MCF 10A (cell line): ENCODE results near the gene OTUB2. TPM values are rescaled to one million over a fixed set of nuclear protein-coding genes. Genes with fewer than 3 reads are reported as not detected.

Experiments
- BruUV-seq: library from RNA; stranded (reverse); fragments of 400-500 nt; replicated peaks from 2 replicates; lab custom pipeline; 2021; lab: Mats Ljungman, UMichigan
- CTCF ChIA-PET: fragments of 300-600 bp; sonication (Branson Sonifier 250); formaldehyde crosslinking; extraction: SDS; loops from one replicate; lab custom pipeline; 2021; ENCODE audit warnings: antibody characterized with exemption, inconsistent platforms; lab: Yijun Ruan, JAX
- POLR2A ChIA-PET: fragments of 300-600, 350-650 bp; sonication (Branson Sonifier 250); formaldehyde crosslinking; extraction: SDS; loops from one replicate; lab custom pipeline; 2020; ENCODE audit warnings: antibody characterized with exemption, inconsistent platforms; lab: Yijun Ruan, JAX
- DNase-seq: peaks from one replicate; pipeline ENCODE4 v3.0.0-alpha.2; 2018; ENCODE audit not compliant: unreplicated experiment
- H3K27ac Mint-ChIP-seq: one replicate; pipeline ENCODE4 v1.8.0; 2022; ENCODE audit warnings: mild to moderate bottlenecking, low read depth, mixed read lengths; ENCODE audit not compliant: unreplicated experiment
- H3K27me3 Mint-ChIP-seq: one replicate; pipeline ENCODE4 v1.8.0; 2022; ENCODE audit warnings: mixed read lengths; ENCODE audit not compliant: insufficient read depth, unreplicated experiment
- H3K36me3 Mint-ChIP-seq: one replicate; pipeline ENCODE4 v1.8.0; 2022; ENCODE audit warnings: mild to moderate bottlenecking, moderate library complexity, mixed read lengths; ENCODE audit not compliant: insufficient read depth, unreplicated experiment
- H3K4me1 Mint-ChIP-seq: one replicate; pipeline ENCODE4 v1.8.0; 2022; ENCODE audit warnings: mixed read lengths; ENCODE audit not compliant: insufficient read depth, unreplicated experiment
- H3K4me3 Mint-ChIP-seq: one replicate; pipeline ENCODE4 v1.8.0; 2022; ENCODE audit warnings: mild to moderate bottlenecking, moderate library complexity, mixed read lengths; ENCODE audit not compliant: unreplicated experiment
- H3K9me3 Mint-ChIP-seq: one replicate; pipeline ENCODE4 v1.8.0; 2022; ENCODE audit warnings: mixed read lengths; ENCODE audit not compliant: unreplicated experiment
- CTCF ChIP-seq: fragments of 200-600 bp; IDR thresholded peaks from one replicate; pipeline ENCODE4 v1.8.0; 2022; ENCODE audit warnings: antibody characterized with exemption, mild to moderate bottlenecking; ENCODE audit not compliant: unreplicated experiment
- intact Hi-C: fragments of 100-400 bp; cut with micrococcal nuclease; formaldehyde crosslinking; loops from 2 replicates; pipeline ENCODE4 v1.14.1; 2022
- total RNA-seq: library from RNA; stranded (reverse); gene quantifications from 2 replicates; pipeline ENCODE4 v1.2.3, GENCODE V29; 2022

The OTUB2 gene
- total RNA-seq, 1 experiment from 2014 or later = 1.2 TPM

GRCh38 chr14:94029265-94029664, 3.1 kb downstream of the OTUB2 start:
- ChIA-PET POLR2A (no interaction called here), CTCF (interaction anchor here (0.6 to 3.0 kb wide), 7 partner anchors 7 to 842 kb away, joined by 3 to 21 read pairs (median 4); no protein-coding TSS in a partner anchor)
- DNase-seq = no peak
- no peak for TF ChIP-seq CTCF
- Mint-ChIP-seq H3K4me1 (peaks cover 7% of the 10 kb centered on the region), H3K36me3 (no peaks in the 10 kb centered on the region), H3K27ac (no peak overlapping the region), H3K9me3 (no peaks in the 10 kb centered on the region), H3K27me3 (no peaks in the 10 kb centered on the region), H3K4me3 (no peak overlapping the region)
- no TSS peak for BruUV-seq
- intact Hi-C loops = no loop called here

GRCh38 chr14:94029671-94030203, 3.6 kb downstream of the OTUB2 start:
- DNase-seq = no peak
- H3K9me3 Mint-ChIP-seq = no peaks in the 10 kb centered on the region
- intact Hi-C loops = no loop called here
- no peaks in the 10 kb centered on the region for H3K36me3 Mint-ChIP-seq
- CTCF ChIA-PET = interaction anchor here (0.6 to 1.6 kb wide), 2 partner anchors 101 to 355 kb away, joined by 3 to 4 read pairs; no protein-coding TSS in a partner anchor
- no peak overlapping the region for H3K27ac Mint-ChIP-seq
- TF ChIP-seq CTCF = no peak
- POLR2A ChIA-PET = no interaction called here
- peaks cover 7% of the 10 kb centered on the region for H3K4me1 Mint-ChIP-seq
- no peak overlapping the region for H3K4me3 Mint-ChIP-seq
- BruUV-seq = no TSS peak
- no peaks in the 10 kb centered on the region for H3K27me3 Mint-ChIP-seq

GRCh38 chr14:94030571-94030970, 4.4 kb downstream of the OTUB2 start:
- Mint-ChIP-seq H3K4me3 (no peak overlapping the region), H3K36me3 (no peaks in the 10 kb centered on the region), H3K27ac (no peak overlapping the region), H3K9me3 (no peaks in the 10 kb centered on the region), H3K27me3 (no peaks in the 10 kb centered on the region), H3K4me1 (peaks cover 7% of the 10 kb centered on the region)
- no peak for DNase-seq
- CTCF ChIA-PET = no interaction called here
- no peak for TF ChIP-seq CTCF
- BruUV-seq = no TSS peak
- intact Hi-C loops = no loop called here
- POLR2A ChIA-PET = no interaction called here

- intact Hi-C loops = no loop called here
- Mint-ChIP-seq H3K4me1 (peaks cover 7% of the 10 kb centered on the region), H3K27ac (no peak overlapping the region), H3K36me3 (no peaks in the 10 kb centered on the region), H3K27me3 (no peaks in the 10 kb centered on the region), H3K4me3 (no peak overlapping the region), H3K9me3 (no peaks in the 10 kb centered on the region)
- no peak for TF ChIP-seq CTCF
- DNase-seq = no peak
- no TSS peak for BruUV-seq
- CTCF ChIA-PET = interaction anchor here (0.7 to 1.4 kb wide), 2 partner anchors 39 to 105 kb away, joined by 3 to 5 read pairs; no protein-coding TSS in a partner anchor
- POLR2A ChIA-PET = no interaction called here
Measured at GRCh38 chr14:94031161-94031882, 5.2 kb downstream of the OTUB2 start.
